GM21528 (cell line): ENCODE data around the gene LRRC4C.

ENCODE experiments used
- ATAC-seq: cut with Tn5 transposase; IDR thresholded peaks from one replicate; pipeline ENCODE4 v1.9.1; 2021; ENCODE audit warnings: mild to moderate bottlenecking, moderate library complexity; ENCODE audit not compliant: unreplicated experiment, low FRiP score

LRRC4C gene

GRCh38 chr11:41459465-41460401, at the start of gene LRRC4C:
Gene LRRC4C (minus strand): TSS chr11:41459652.
- no peak for ATAC-seq

DNA sequence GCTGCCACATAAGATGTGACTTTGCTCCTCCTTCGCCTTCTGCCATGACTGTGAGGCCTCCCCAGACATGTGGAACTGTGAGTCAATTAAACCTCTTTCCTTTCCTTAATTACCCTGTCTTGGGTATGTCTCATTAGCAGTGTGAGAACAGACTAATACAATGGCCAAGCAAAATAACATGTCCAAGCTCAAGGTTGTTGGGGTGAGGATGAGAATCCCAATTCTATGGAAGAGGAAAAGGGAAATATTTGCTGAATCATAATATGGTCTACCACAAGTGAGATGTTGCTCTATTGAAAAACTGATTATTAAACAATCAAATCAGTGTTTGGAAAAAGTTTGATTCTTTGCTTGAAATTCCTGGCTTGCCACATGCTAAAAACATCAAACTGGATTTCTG, 48.7 kb upstream of the LRRC4C start:
- no peak for ATAC-seq

DNA sequence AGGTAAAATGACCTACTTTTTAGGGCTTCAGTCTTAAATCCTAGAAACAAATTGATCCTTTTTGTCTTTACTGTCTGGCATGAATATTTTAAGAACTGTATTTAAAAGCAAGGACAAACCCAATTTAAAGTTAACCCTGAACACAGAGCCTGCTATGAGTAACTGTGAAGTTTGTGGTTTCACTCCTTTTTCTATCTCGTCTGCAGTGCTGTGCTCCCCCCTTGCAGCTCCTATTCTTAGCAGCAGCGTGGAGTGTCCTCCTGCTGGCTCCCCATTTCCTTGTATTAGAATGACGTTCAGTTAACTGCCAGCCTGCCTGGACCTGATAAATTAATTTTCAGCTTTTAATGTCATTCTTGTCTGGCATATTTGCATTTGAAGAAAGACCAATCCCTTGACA, 40.0 kb upstream of the LRRC4C start:
- ATAC-seq: no peak

- no peak for ATAC-seq
Observed at GRCh38 chr11:41498726-41499125, 39.3 kb upstream of the LRRC4C start.

GRCh38 chr11:41497974-41498373, 38.5 kb upstream of the LRRC4C start:
- ATAC-seq: no peak

- ATAC-seq: no peak
Observed at GRCh38 chr11:41494716-41495115, 35.3 kb upstream of the LRRC4C start.

DNA sequence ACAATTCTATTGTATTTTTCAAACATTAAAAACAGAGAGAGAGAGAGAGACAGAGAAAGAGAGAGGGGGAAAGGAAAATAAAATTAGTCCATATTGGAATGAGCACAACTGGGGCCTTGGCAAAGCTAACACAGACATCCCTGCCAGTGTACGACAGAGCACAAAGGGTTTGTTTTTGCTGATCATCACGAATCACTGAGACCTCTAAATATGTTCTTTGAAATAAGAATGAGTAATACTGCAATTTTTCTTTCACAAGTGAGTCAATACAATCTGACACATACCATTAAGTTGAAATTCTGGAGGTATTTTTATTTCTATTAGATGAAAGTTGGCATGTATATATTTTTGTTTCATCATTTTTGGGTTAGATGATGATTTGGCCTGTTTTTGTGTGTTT, 27.0 kb upstream of the LRRC4C start:
- no peak for ATAC-seq

DNA sequence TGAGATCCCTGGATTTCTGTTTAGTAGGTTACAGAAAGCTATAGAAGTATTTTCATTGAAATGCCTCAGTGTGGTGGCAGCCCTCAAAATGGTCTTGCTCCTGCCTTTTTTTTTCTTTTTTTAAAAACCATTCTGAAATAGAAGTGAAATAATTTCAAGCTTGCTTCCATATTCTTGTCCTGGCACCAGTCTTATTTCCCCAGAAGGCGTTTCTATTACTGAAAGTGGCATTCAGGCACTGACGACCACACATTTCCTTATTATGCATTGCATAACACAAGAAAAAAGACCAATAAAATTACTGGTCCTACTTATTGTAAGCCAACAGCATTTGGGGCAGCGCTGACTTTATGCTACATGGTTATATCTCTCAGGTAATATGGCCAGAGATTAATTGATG, 24.5 kb upstream of the LRRC4C start:
- no peak for ATAC-seq

- ATAC-seq: no peak
Observed at GRCh38 chr11:41479179-41479578, 19.7 kb upstream of the LRRC4C start.

DNA sequence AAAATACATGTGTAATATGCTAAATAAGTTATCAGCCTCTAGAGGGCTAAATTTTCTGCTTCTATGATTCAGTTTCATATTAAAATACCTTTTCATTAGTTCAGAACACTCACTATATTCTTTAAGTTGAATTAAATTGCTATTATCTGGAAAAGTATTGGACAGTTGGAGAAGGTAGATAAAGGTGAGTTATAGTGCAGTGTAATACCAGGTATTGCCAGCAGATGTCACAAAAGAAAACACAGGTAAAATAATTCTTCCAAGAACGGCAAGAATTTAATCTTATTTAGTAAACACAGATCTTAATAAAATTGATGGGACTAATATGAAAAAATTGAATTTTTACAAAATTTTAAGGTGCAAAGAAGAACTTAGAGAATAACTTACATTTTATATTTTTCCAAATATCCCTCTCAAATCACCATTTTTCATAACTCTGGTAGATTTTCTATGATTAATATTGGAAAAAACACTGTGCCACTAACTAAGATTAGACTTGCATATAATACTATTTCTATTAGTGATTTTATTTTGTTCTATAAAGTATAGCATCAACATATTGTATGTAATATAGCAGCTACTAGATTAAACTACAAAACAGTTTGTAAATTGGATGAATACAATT, 1.7 kb upstream of the LRRC4C start:
- ATAC-seq: no peak

DNA sequence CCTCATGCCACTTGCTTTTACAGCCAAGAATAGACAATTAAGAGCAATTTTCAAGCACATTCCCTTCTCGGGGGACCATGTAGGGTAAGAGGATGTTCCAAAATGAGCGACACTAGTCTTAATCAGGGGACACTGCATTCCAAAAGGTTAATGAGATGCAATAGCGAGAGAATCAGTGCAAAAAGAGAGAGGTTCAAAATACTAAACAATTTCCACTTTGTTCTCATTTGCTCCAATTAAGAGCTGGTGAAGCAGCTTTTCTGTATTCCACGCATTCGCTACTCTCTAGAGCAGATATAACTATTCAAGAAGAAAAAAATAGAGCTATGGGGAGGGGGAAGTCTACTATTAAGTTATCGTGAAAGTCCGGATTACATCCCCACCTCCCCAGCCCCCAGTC, 811 bp downstream of the LRRC4C start:
- no peak for ATAC-seq

DNA sequence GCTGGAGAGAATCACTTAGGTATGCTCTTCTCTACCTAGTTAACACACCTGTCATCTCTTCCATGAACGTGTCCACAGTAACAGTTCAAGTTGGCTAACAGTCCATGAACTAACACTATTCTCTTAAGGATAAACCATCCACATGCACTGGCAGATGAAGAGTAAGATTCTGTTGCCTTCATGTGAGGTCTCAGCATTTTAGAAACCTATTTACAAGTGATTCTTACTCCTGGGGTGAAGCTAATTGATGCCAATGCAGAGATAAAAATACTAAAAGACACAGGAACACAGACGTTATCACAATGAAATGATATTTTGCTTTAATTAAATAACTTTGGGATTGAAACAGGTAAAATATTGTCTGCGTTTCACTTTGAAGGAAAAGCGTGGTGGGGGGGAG, 1.3 kb downstream of the LRRC4C start:
- no peak for ATAC-seq

- no peak for ATAC-seq
Observed at GRCh38 chr11:41457216-41458014, 2.0 kb downstream of the LRRC4C start.

- ATAC-seq: no peak
Observed at GRCh38 chr11:41456269-41456668, 3.2 kb downstream of the LRRC4C start.

DNA sequence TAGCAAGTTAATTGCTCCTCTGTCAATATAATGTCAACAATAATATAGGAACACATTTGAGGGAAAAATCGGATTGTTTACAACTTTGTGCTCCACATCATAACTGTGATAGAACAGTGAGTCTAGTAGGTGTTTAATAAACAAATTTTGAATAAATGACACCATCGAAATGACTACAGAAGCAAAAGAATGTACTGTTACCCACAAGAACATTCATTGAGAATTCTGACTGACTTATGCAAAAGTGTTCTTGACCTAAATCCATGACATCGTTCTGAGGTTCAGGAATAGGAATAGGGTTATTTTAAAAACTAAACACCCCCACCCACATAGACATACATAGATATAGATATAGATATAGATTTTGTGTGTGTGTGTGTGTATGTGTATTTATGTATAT, 8.4 kb downstream of the LRRC4C start:
- ATAC-seq: no peak

DNA sequence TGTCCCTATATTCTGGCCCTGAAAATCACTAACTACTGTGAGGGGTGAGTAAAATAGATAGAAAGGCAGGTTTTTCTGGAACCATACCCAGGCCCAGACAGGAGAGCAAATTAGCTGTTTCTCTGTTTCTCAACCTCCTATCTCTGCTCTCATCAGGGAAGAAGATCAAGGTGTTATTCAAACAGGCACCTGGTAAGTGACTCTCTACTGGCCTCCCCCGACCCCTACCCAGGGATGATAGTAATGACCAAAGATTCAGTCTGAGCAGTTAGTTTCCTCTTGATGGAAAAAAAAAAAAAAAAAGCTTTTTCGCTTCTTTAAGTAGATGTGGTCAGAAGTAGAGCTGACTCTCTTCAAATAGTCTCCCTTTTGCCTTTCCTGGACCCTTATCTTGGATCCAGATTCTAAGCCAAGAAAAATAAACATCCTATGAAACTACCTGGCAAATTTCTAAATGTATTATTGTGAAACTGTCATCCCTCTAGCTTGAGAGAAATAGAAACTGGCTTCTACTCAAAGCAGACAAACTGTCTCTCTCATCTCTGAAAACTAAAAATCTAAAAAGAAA, 9.9 kb downstream of the LRRC4C start:
- no peak for ATAC-seq

DNA sequence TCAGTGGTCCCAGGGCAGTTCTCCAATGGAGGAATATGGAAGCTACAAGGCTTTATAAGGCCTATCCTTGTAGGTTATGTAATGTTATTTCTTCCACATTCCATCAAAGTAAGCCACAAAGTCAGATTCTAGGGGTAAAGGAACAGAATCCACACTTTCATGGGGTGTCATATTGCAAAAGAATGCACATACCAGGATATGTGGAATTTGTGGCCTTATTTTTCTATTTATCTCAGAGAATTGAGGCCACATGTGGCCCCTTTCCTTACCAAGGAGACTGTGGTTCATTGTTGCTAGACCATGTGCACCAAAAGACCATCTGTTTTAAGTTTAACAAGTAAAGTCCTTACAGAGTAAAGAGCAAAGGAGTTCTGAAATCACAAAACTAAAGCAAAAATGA, 12.9 kb downstream of the LRRC4C start:
- ATAC-seq: no peak

DNA sequence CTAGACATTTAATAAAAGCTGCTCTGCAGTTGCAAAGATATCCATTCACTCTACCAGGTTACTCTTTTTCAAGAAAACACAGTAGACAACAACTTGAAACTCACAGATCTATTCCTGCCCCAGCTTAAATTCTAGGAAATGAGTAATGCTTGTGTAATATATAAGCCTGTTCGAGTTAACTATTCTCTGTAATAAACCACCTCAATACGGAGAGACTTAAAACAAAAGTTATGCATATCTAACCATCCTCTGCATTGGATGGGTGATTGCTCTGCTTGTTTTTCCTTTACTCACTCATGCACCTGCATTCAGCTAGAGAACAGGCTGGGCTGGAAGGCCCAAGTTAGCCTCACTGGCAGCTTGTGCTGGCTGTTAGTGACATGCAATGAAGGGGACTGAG, 13.3 kb downstream of the LRRC4C start:
- no peak for ATAC-seq

GRCh38 chr11:41437006-41437490, 22.4 kb downstream of the LRRC4C start:
- ATAC-seq: no peak

- no peak for ATAC-seq
Observed at GRCh38 chr11:41435531-41435930, 23.9 kb downstream of the LRRC4C start.

- ATAC-seq: no peak
Observed at GRCh38 chr11:41431784-41432183, 27.7 kb downstream of the LRRC4C start.
